ENCODE measurements around the gene DYRK1B.

DYRK1B gene

GRCh38 chr19:39807846-39808364, 26.1 kb downstream of the DYRK1B start:
- DNase-seq, result no peak

GRCh38 chr19:39805104-39805503, 28.9 kb downstream of the DYRK1B start:
- no peak for DNase-seq

DNA sequence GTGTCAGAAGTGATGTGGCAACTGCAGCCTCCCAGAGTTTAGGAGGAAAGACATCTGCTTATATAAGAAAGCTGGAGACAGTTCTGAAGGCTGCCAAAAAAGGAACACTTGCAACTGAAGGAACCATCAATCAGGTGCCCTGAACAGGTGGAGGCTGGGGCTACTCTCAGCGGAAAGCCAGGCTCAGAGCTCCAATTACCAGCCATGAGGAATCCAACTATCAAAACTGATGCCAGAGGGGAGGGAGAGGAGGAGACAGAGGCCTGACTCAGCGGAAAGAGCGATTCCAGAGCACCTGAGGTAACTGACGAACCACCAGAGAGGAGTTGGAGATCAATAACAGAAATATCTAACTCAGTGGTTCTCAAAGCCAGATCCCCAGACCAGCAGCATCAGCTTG, 31.0 kb downstream of the DYRK1B start:
- DNase-seq, result no peak

- DNase-seq, result no peak
These were observed 36.9 kb downstream of the DYRK1B start for GRCh38 chr19:39797083-39797482.

DNA sequence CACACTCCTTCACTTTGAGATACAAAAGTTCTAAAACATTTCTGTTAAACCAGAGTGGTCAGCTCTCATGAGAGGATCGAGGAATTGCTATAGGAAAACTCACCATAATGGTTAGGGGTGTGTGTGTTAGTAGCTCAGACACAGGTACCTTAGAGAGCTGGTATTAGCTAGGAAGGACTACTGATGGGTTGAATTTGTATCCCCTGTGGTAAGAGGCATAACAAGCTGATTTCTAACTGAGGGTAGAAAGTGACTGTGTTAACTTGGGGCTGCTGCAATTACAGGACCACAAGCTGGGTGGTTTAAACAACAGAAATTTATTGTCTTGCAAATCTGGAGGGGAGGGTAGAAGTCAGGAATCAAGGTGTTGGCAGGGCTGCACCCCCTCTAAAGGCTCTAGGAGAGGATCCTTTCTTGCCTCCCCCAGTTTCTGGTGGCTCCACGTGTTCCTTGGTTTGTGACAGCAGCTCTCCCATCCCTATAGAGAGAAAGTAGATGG, 37.9 kb downstream of the DYRK1B start:
- DNase-seq, result no peak

DNA sequence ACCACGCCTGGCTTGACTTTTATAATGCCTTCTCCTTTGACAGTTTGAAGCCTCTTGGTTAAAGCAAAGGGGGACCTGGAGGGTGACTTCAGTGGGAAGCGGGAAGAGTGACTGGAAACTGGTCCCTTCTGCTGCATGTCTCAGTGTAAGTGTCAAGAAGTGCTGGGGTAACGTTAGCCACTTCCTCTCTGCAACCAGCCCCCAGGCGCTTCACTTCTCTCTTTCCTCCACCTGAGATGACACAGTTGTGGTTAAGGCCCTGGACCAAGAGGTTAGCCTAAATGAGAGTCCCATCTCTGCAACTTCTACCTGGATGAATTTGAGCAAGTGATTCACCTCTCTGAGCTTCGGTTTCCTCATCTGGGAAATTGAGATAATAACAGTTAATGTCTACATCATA, 39.0 kb downstream of the DYRK1B start:
- no peak for DNase-seq

GRCh38 chr19:39792999-39793546, 40.9 kb downstream of the DYRK1B start:
- DNase-seq, result peak; percentile 80 to 83

DNA sequence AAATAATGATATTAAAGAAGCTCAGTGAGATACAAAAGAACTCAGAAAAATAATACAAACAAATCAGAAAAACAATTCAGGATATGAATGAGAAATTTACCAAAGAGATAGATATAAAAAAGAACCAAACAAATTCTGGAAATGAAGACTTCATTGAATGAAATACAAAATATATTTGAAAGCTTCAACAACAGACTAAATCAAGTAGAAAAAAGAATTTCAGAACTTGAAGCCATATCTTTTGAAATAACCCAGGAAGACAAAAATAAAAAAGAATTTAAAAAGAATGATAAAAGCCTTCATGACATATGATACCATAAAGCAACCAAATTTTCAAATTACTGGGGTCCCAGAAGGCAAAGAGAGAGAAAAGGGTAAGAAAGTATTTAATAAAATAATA, 45.7 kb downstream of the DYRK1B start:
- DNase-seq, result no peak

DNA sequence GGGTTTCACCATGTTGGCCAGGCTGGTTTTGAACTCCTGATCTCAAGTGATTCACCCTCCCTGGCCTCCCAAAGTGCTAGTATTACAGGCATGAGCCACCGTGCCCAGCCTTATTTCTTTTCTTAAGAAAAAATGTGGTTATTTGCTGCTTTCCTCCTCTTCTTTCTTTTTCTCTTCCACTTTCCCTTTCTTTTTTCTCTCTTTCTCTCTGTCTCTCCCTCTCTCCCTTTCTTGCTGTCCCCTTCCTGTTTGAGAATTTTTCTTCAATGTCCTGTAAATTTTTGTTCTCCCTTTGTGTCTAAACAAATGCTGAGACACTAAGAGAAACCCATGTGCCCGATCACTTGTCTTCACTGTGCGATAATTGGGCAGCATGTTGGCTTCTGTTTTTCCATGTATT, 53.1 kb downstream of the DYRK1B start:
- DNase-seq, result no peak

- DNase-seq, result no peak
These were observed 55.2 kb downstream of the DYRK1B start, which contains the start of gene LEUTX for GRCh38 chr19:39778763-39779162. Gene LEUTX (plus strand): TSS chr19:39778854. CDS start chr19:39778921, 67 bp downstream.
